ENCODE results near the gene EEIG1. TPM values are rescaled to one million over a fixed set of nuclear protein-coding genes. Genes with fewer than 3 reads are reported as not detected.

Gene EEIG1
- total RNA-seq, 2 experiments from 2014 or later, result 56.2 to 58.4 TPM

- Mint-ChIP-seq H3K27ac (peak overlapping the region; percentile 98), H3K4me1 (peaks cover 94% of the 10 kb centered on the region), H3K27me3 (no peaks in the 10 kb centered on the region), H3K4me3 (peak overlapping the region; percentile 5), H3K9me3 (ENCODE audit: low read depth) (no peaks in the 10 kb centered on the region), H3K36me3 (ENCODE audit: low read depth) (peaks cover 24% of the 10 kb centered on the region)
- no peak for ATAC-seq
- peak; percentile 17 for DNase-seq
- ChIA-PET POLR2A (interaction anchor here (1.1 kb wide), 1 partner anchor 20 kb away, joined by 3 read pairs; the partner anchor contains the start of gene EEIG1), CTCF (interaction anchor here (1.0 to 2.1 kb wide), 5 partner anchors 17 to 157 kb away, joined by 3 to 16 read pairs (median 4); partner anchors contain the start of gene EEIG1)
- intact Hi-C loops (cut with DNase I, micrococcal nuclease), result no loop called here
These were observed 20.2 kb downstream of the EEIG1 start for GRCh38 chr9:127960410-127961154.

DNA sequence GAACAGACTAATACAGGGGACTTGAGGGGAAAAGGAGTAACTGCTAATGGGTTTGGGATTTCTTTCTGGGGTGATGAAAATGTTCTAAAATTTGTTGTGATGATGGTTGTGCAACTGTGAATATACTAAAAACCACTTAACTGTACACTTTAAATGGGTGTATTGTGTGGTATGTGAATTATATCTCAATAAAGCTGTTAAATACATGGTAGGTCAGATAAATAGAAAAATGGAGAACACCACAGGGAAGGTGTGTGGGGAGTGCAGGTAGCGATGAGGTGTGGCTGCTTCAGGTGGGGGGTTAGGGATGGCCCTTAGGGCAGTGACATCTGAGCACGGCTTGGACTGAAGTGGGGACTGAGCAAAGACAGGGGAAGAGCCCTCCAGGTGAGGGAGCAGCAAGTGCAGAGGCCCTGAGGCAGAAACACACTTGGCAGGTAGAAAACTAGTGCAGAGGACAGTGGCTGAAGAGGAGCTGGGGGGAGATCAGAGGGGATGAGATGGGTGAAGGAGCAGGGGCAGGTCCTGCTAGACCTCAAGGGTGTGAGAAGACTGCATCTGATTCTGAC, 20.9 kb downstream of the EEIG1 start:
- ATAC-seq, result no peak
- Mint-ChIP-seq H3K36me3 (ENCODE audit: low read depth) (peaks cover 23% of the 10 kb centered on the region), H3K27ac (peak overlapping the region; percentile 98), H3K4me1 (peaks cover 94% of the 10 kb centered on the region), H3K9me3 (ENCODE audit: low read depth) (no peaks in the 10 kb centered on the region), H3K27me3 (no peaks in the 10 kb centered on the region), H3K4me3 (peak overlapping the region; percentile 5)
- POLR2A ChIA-PET, result interaction anchor here (1.0 kb wide), 1 partner anchor 17 kb away, joined by 8 read pairs; no protein-coding TSS in a partner anchor
- DNase-seq, result no peak
- intact Hi-C loops (cut with DNase I, micrococcal nuclease), result loop anchor here in 1 of 2 experiments (5.0 kb wide), 1 partner anchor 132 kb away; no protein-coding TSS in a partner anchor
- CTCF ChIA-PET, result interaction anchor here (1.0 to 2.1 kb wide), 7 partner anchors 16 to 157 kb away, joined by 3 to 16 read pairs (median 4); partner anchors contain the start of gene EEIG1

GRCh38 chr9:127959398-127959797, 21.4 kb downstream of the EEIG1 start:
- Mint-ChIP-seq H3K27me3 (no peaks in the 10 kb centered on the region), H3K27ac (peak overlapping the region; percentile 98), H3K4me3 (no peak overlapping the region), H3K9me3 (ENCODE audit: low read depth) (no peaks in the 10 kb centered on the region), H3K36me3 (ENCODE audit: low read depth) (peaks cover 23% of the 10 kb centered on the region), H3K4me1 (peaks cover 94% of the 10 kb centered on the region)
- ChIA-PET POLR2A (interaction anchor here (1.0 kb wide), 1 partner anchor 17 kb away, joined by 8 read pairs; no protein-coding TSS in a partner anchor), CTCF (interaction anchor here (1.0 to 5.9 kb wide), 5 partner anchors 11 to 75 kb away, joined by 3 to 72 read pairs (median 3); no protein-coding TSS in a partner anchor)
- peak; percentile 32 for DNase-seq
- ATAC-seq, result no peak
- intact Hi-C loops (cut with DNase I, micrococcal nuclease), result loop anchor here in 1 of 2 experiments (5.0 kb wide), 1 partner anchor 133 kb away; no protein-coding TSS in a partner anchor

DNA sequence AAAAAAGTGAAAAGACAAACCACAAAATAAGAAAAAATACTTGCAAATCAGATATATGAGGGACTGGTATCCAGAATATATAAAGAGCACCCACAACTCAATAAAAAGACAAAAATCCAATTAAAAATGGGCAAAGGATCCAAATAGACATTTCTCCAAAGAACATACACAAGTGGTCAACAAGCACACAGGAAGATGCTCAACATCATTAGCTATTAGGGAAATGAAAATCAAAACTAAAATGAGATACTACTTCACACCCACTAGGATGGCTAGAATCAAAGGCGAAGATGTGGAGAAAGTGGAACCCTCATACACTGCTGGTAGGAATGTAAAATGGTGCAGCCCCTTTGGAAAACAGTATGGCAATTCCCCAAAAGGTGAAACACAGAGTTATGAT, 22.1 kb downstream of the EEIG1 start:
- peaks cover 23% of the 10 kb centered on the region for H3K36me3 Mint-ChIP-seq (ENCODE audit: low read depth)

GRCh38 chr9:127955294-127956015, 25.3 kb downstream of the EEIG1 start:
- DNase-seq (peak; percentile 95), ATAC-seq (peak; percentile 91)
- Mint-ChIP-seq H3K27ac (peak overlapping the region; percentile 87), H3K36me3 (ENCODE audit: low read depth) (peaks cover 21% of the 10 kb centered on the region), H3K4me3 (peak overlapping the region; percentile 51), H3K27me3 (no peaks in the 10 kb centered on the region), H3K9me3 (ENCODE audit: low read depth) (no peaks in the 10 kb centered on the region), H3K4me1 (peaks cover 89% of the 10 kb centered on the region)
- POLR2A ChIA-PET, result interaction anchor here (0.6 to 2.0 kb wide), 9 partner anchors 11 to 145 kb away, joined by 3 to 13 read pairs (median 4); partner anchors contain the start of gene EEIG1
- intact Hi-C loops (cut with DNase I, micrococcal nuclease), result loop anchor here (1.0 to 5.0 kb wide), 11 partner anchors 8 to 137 kb away; partner anchors contain the start of gene NAIF1 (in 1 of the 2)
- CTCF ChIA-PET, result interaction anchor here (0.8 to 5.9 kb wide), 20 partner anchors 9 to 163 kb away, joined by 3 to 79 read pairs (median 5); partner anchors contain the start of gene PIP5KL1

More for the DNA sequence above, 22.1 kb downstream of the EEIG1 start:
- no peak for DNase-seq
- Mint-ChIP-seq H3K27ac (peak overlapping the region; percentile 98), H3K27me3 (no peaks in the 10 kb centered on the region), H3K4me3 (no peak overlapping the region), H3K9me3 (ENCODE audit: low read depth) (no peaks in the 10 kb centered on the region), H3K4me1 (peaks cover 94% of the 10 kb centered on the region)
- intact Hi-C loops (cut with DNase I, micrococcal nuclease), result loop anchor here in 1 of 2 experiments (5.0 kb wide), 1 partner anchor 134 kb away; no protein-coding TSS in a partner anchor
- no peak for ATAC-seq
- CTCF ChIA-PET, result interaction anchor here (1.0 to 5.9 kb wide), 7 partner anchors 12 to 76 kb away, joined by 3 to 72 read pairs (median 3); no protein-coding TSS in a partner anchor
- POLR2A ChIA-PET, result interaction anchor here (0.6 to 1.0 kb wide), 4 partner anchors 18 to 89 kb away, joined by 3 to 8 read pairs (median 4); no protein-coding TSS in a partner anchor

GRCh38 chr9:127954831-127955293, 25.9 kb downstream of the EEIG1 start:
- Mint-ChIP-seq H3K4me3 (peak overlapping the region; percentile 51), H3K27ac (peak overlapping the region; percentile 87), H3K36me3 (ENCODE audit: low read depth) (peaks cover 23% of the 10 kb centered on the region), H3K4me1 (peaks cover 89% of the 10 kb centered on the region), H3K9me3 (ENCODE audit: low read depth) (no peaks in the 10 kb centered on the region), H3K27me3 (no peaks in the 10 kb centered on the region)
- POLR2A ChIA-PET, result interaction anchor here (0.7 to 2.0 kb wide), 6 partner anchors 11 to 146 kb away, joined by 3 to 13 read pairs (median 6); no protein-coding TSS in a partner anchor
- intact Hi-C loops (cut with DNase I, micrococcal nuclease), result loop anchor here (1.0 to 5.0 kb wide), 10 partner anchors 8 to 137 kb away; partner anchors contain the start of gene NAIF1 (in 1 of the 2)
- CTCF ChIA-PET, result interaction anchor here (0.7 to 5.9 kb wide), 20 partner anchors 8 to 163 kb away, joined by 3 to 79 read pairs (median 6); partner anchors contain the start of gene PIP5KL1
- ATAC-seq (no peak), DNase-seq (peak; percentile 30)

DNA sequence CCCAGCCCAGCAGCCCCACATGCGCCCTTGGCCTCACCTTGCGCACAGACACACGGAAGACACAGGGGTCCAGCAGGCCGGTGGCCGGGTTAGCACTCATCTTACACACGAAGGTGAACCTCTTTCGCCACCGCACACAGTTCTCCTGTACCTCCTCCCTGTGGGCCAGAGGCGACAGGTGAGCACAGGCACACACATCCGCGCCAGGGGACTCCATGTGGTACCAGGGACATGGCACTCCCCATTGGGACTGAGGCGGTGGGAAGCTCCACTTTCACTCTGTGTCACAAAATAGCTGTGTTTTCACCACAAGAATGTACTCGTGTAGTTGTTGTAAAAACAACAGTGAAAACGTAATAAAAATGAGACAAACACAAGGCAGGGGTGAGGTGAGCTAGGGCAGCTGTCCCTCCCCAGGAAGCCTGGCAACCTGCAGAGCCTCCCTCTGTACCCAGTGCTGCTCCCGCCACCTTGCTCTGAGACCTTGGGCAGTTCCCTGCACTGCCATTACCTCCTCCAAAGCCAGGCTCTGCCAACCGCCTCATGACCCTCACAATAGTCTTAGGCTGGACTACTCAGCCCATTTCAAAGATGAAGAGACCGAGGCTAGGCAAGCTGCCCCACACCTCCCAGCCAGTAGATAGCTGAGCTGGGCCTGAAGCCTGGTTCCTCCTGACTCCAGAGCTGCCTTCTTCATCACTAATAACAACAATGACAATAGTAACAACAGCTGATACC, 26.9 kb downstream of the EEIG1 start:
- peak overlapping the region; percentile 23 for H3K4me3 Mint-ChIP-seq
- POLR2A ChIA-PET, result no interaction called here

DNA sequence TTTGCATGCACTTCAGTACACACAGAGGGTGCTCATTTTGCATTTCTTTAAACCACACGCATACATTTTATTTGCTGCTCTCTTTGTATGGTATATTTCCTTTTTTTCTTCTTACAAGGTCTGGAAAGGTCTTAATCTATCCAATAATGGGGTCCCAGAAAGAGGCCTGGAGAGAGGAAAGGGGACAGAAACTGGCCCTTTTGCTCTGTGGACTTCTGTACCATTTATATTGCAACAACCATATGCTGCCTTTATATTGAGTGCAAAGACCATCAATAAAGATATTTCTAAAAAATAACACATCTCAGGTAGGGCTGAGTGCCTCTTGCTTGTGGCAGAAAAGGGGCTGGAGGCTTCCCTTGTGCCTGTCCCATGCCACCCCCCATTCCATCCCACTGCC, 27.6 kb downstream of the EEIG1 start:
- POLR2A ChIA-PET, result interaction anchor here (1.4 kb wide), 1 partner anchor 17 kb away, joined by 4 read pairs; no protein-coding TSS in a partner anchor
- no peak for DNase-seq
- H3K4me1 Mint-ChIP-seq, result peaks cover 81% of the 10 kb centered on the region
- intact Hi-C loops (cut with DNase I, micrococcal nuclease), result no loop called here
- no peaks in the 10 kb centered on the region for H3K27me3 Mint-ChIP-seq
- peaks cover 17% of the 10 kb centered on the region for H3K36me3 Mint-ChIP-seq (ENCODE audit: low read depth)
- CTCF ChIA-PET, result interaction anchor here (0.8 to 5.9 kb wide), 8 partner anchors 10 to 165 kb away, joined by 3 to 79 read pairs (median 6); no protein-coding TSS in a partner anchor
- H3K4me3 Mint-ChIP-seq, result no peak overlapping the region
- no peaks in the 10 kb centered on the region for H3K9me3 Mint-ChIP-seq (ENCODE audit: low read depth)
- no peak overlapping the region for H3K27ac Mint-ChIP-seq
- ATAC-seq, result no peak

More for the DNA sequence above, 26.9 kb downstream of the EEIG1 start:
- peaks cover 17% of the 10 kb centered on the region for H3K36me3 Mint-ChIP-seq (ENCODE audit: low read depth)
- peak overlapping the region; percentile 87 for H3K27ac Mint-ChIP-seq
- intact Hi-C loops (cut with DNase I, micrococcal nuclease), result loop anchor here in 1 of 2 experiments (2.0 kb wide), 1 partner anchor 55 kb away; no protein-coding TSS in a partner anchor
- CTCF ChIA-PET, result interaction anchor here (0.5 to 5.9 kb wide), 13 partner anchors 11 to 164 kb away, joined by 3 to 79 read pairs (median 5); no protein-coding TSS in a partner anchor
- H3K9me3 Mint-ChIP-seq (ENCODE audit: low read depth), result no peaks in the 10 kb centered on the region
- ATAC-seq (peak; percentile 12), DNase-seq (peak; percentile 69)
- peaks cover 83% of the 10 kb centered on the region for H3K4me1 Mint-ChIP-seq
- H3K27me3 Mint-ChIP-seq, result no peaks in the 10 kb centered on the region

- H3K27ac Mint-ChIP-seq, result peak overlapping the region; percentile 79
- H3K36me3 Mint-ChIP-seq (ENCODE audit: low read depth), result peaks cover 20% of the 10 kb centered on the region
- no peak for ATAC-seq
- H3K27me3 Mint-ChIP-seq, result no peaks in the 10 kb centered on the region
- H3K9me3 Mint-ChIP-seq (ENCODE audit: low read depth), result no peaks in the 10 kb centered on the region
- DNase-seq, result peak; percentile 23
- no peak overlapping the region for H3K4me3 Mint-ChIP-seq
- POLR2A ChIA-PET, result no interaction called here
- CTCF ChIA-PET, result interaction anchor here (0.6 to 2.6 kb wide), 4 partner anchors 11 to 84 kb away, joined by 5 to 17 read pairs (median 6); no protein-coding TSS in a partner anchor
- peaks cover 62% of the 10 kb centered on the region for H3K4me1 Mint-ChIP-seq
- intact Hi-C loops (cut with DNase I, micrococcal nuclease), result no loop called here
These were observed 30.1 kb downstream of the EEIG1 start for GRCh38 chr9:127950513-127951289.
